Measurements from ENCODE around the gene TET2.

TET2 gene

GRCh38 chr4:105232374-105232773, 85.7 kb downstream of the TET2 start:
- DNase-seq (ENCODE audit: low read depth in 1 of 2, low spot score in 1 of 2): no peak

DNA sequence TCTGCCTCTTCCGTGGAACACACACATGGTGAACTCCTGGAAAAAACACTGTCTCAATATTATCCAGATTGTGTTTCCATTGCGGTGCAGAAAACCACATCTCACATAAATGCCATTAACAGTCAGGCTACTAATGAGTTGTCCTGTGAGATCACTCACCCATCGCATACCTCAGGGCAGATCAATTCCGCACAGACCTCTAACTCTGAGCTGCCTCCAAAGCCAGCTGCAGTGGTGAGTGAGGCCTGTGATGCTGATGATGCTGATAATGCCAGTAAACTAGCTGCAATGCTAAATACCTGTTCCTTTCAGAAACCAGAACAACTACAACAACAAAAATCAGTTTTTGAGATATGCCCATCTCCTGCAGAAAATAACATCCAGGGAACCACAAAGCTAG, 87.9 kb downstream of the TET2 start:
- DNase-seq (ENCODE audit: low read depth in 1 of 2, low spot score in 1 of 2): no peak

DNA sequence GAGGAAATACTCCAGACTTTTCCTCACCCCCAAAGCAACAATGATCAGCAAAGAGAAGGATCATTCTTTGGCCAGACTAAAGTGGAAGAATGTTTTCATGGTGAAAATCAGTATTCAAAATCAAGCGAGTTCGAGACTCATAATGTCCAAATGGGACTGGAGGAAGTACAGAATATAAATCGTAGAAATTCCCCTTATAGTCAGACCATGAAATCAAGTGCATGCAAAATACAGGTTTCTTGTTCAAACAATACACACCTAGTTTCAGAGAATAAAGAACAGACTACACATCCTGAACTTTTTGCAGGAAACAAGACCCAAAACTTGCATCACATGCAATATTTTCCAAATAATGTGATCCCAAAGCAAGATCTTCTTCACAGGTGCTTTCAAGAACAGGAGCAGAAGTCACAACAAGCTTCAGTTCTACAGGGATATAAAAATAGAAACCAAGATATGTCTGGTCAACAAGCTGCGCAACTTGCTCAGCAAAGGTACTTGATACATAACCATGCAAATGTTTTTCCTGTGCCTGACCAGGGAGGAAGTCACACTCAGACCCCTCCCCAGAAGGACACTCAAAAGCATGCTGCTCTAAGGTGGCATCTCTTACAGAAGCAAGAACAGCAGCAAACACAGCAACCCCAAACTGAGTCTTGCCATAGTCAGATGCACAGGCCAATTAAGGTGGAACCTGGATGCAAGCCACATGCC, 89.7 kb downstream of the TET2 start:
- DNase-seq (ENCODE audit: low read depth in 1 of 2, low spot score in 1 of 2): no peak

- DNase-seq (ENCODE audit: low read depth in 1 of 2, low spot score in 1 of 2): no peak
Measured at GRCh38 chr4:105236916-105237311, 90.2 kb downstream of the TET2 start.

- DNase-seq (ENCODE audit: low read depth in 1 of 2, low spot score in 1 of 2): no peak
Measured at GRCh38 chr4:105240037-105240436, 93.4 kb downstream of the TET2 start.

GRCh38 chr4:105241451-105241850, 94.8 kb downstream of the TET2 start:
- DNase-seq (ENCODE audit: low read depth in 1 of 2, low spot score in 1 of 2): no peak

DNA sequence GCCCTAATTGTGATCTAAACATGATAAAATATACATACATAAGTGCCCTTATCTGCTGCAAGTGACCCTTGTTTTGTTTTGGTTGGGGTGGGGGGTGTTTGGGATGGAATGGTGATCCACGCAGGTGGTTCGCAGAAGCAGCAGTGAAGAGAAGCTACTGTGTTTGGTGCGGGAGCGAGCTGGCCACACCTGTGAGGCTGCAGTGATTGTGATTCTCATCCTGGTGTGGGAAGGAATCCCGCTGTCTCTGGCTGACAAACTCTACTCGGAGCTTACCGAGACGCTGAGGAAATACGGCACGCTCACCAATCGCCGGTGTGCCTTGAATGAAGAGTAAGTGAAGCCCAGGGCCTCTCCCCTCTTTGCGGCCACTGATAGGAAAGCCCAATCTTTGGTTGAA, 96.8 kb downstream of the TET2 start:
- no peak for DNase-seq (ENCODE audit: low read depth in 1 of 2, low spot score in 1 of 2)

DNA sequence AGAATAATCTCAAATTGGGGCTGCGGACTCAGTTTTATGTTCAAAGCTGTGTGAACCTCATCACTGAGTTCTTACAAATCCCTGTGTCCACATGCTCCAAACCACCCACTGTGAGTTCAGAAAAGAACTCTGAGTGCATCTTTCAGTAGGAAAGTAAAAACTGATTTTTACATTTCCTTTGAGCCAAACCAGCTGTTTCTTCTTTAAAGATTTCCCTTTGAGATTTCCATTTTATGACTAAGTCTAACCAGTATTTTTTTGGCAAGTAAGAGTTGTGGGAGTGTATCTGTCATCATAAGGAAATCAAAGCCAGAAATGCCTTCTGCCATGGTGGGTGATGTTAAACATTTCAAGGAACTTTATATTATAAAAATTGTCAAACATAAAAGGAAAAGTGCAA, 100.0 kb downstream of the TET2 start:
- no peak for DNase-seq (ENCODE audit: low read depth in 1 of 2, low spot score in 1 of 2)

- no peak for DNase-seq (ENCODE audit: low read depth in 1 of 2, low spot score in 1 of 2)
Measured at GRCh38 chr4:105248613-105249012, 101.9 kb downstream of the TET2 start.

DNA sequence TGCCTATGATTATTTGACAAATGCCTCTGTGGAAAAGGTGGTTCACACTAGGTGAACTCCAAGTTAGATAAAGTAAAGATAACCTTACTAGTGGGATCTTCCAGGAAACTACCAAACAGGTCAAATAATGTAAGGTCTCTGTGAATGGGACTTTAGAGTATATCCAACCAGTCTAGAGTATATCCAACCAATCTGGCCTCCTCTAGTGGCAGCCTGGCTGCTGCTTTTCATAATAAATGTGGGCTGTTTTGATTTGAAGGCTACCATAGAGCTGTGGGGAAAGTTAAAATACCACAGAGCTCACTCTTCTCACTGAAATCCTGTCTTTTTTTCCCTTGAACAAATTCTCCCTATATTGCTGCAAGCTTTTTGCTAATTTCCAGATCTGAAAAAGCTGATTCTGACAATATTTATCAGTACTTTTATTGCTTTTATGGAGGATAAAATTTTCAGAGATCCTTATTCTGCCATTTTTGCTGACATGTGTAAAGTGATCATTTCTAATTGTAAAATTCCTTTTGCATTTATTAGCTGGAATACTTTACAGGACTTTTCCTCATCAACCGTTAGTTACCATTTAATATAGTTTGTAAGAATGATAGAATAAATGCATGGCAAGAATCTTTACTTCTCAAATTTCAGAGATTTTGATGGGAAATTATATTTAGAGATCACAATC, 111.3 kb downstream of the TET2 start:
- DNase-seq (ENCODE audit: low read depth in 1 of 2, low spot score in 1 of 2): no peak

DNA sequence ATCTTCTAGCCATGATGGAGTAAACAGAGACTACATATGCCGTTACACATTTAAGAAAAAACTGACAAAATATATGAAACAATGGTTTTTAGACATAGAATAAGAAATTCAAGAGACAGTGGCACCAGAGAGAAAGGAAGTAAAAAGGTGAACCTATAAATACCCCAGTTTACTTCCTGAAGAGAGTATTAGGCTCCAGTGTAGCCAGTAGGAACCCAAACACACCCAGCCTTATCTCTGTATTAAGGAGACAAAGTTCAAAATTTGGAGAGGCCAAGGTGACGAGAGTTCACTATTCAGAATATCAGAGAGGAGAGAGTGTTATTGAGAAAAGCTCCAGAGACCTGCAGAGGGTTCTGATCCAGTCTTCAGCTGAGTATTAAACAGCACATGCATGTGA, 119.0 kb downstream of the TET2 start:
- no peak for DNase-seq (ENCODE audit: low read depth in 1 of 2, low spot score in 1 of 2)

GRCh38 chr4:105267280-105267679, 120.6 kb downstream of the TET2 start:
- DNase-seq (ENCODE audit: low read depth in 1 of 2, low spot score in 1 of 2): no peak

DNA sequence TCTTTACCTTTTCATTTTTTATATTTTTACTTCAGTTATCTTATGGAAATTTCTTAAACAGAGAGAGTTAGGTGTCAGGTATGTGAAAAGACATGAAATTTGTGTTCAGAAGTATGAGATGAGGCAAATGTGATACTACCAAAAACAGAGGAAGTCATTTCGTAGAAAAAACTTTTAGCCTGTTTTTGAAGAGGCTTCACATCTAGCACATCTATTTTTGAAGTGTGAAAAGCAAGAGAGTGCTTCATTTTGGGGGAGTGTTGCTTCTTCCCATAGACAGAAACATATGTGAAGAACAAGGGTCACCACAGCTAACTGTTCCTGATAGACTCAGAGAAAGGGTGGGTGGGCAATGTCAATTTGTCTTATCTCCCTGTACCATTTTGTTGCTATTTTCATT, 125.3 kb downstream of the TET2 start:
- no peak for DNase-seq (ENCODE audit: low read depth in 1 of 2, low spot score in 1 of 2)

GRCh38 chr4:105273230-105273629, 126.6 kb downstream of the TET2 start:
- no peak for DNase-seq (ENCODE audit: low read depth in 1 of 2, low spot score in 1 of 2)

DNA sequence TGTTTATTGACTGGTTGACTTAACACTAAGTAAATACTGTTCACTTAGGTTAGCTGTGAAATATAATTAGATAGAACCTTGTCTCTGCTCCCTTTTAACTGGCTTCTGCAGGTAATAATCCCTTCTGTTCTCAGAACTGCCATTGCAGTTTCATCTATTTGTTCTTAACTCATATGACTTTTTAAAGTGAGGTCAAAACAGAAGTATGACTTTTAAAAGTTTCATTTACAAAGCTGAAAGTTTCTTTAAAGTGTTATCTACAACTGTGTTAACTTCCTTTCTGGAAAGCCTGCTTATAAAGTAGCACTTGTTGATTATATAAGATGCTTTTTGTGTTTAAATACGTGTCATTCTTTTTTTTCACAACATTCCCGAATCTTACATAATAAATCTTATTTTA, 127.4 kb downstream of the TET2 start:
- no peak for DNase-seq (ENCODE audit: low read depth in 1 of 2, low spot score in 1 of 2)

DNA sequence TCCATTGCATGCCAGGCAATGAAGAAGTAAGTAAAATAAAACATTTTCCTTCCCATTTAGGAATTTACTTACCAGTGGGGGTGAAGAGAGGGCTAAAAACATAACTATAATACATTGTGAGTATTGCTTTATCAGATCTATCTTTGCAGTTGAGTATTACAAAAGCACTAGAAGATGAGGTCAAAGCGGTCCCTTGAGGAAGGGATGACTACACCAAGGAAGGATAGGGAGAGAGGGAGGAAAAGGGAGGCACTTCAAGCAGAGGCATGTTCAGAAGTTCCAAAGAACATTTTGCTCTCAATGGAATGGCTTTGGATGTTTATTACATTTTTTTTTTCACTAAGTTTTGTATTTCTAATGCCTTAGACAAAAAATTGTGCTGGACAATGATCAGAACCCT, 127.8 kb downstream of the TET2 start:
- DNase-seq (ENCODE audit: low read depth in 1 of 2, low spot score in 1 of 2): no peak

DNA sequence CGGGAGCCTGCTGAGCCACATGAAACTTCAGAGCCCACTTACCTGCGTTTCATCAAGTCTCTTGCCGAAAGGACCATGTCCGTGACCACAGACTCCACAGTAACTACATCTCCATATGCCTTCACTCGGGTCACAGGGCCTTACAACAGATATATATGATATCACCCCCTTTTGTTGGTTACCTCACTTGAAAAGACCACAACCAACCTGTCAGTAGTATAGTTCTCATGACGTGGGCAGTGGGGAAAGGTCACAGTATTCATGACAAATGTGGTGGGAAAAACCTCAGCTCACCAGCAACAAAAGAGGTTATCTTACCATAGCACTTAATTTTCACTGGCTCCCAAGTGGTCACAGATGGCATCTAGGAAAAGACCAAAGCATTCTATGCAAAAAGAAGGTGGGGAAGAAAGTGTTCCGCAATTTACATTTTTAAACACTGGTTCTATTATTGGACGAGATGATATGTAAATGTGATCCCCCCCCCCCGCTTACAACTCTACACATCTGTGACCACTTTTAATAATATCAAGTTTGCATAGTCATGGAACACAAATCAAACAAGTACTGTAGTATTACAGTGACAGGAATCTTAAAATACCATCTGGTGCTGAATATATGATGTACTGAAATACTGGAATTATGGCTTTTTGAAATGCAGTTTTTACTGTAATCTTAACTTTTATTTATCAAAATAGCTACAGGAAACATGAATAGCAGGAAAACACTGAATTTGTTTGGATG, 129.9 kb downstream of the TET2 start:
- DNase-seq (ENCODE audit: low read depth in 1 of 2, low spot score in 1 of 2): no peak

- no peak for DNase-seq (ENCODE audit: low read depth in 1 of 2, low spot score in 1 of 2)
Measured at GRCh38 chr4:105277702-105278101, 131.0 kb downstream of the TET2 start.

GRCh38 chr4:105279314-105279713, 132.6 kb downstream of the TET2 start:
- no peak for DNase-seq (ENCODE audit: low read depth in 1 of 2, low spot score in 1 of 2)

DNA sequence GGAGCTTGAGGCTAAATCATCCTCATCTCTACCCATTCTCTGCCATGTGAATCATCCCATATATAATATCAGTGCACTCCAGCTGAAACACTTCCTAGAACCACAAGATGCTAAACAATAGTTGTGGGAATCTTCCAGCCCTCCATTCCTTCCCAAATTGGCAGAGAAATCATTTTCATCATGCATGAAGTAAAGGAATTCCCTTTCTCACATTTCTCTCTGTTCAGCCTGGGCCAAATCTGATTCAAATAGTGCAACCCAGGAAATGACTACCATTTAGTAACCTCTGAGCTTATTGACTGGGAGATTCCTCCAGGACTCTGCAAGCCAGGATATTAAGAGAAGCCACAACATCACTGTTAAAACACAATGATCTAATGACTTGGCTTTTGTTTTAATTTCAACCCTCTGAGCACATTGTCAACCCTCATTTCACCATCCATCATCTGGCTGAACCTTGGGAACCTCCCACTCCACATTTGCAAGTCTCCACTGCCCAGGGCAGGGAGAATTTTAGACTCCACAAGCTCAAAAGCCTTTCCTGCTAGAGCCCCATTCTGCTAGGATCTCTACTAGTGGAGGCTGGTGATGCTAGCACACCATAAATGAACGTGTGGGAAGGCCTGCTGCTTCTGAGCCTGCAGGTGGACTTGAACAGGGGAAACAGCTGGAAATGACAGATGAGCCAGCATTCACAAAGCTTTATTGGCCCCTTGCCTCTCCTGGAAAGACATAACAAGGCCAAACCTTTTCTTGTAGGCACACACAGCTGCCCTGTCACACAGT, 133.9 kb downstream of the TET2 start:
- no peak for DNase-seq (ENCODE audit: low read depth in 1 of 2, low spot score in 1 of 2)

GRCh38 chr4:105281124-105281415, 134.4 kb downstream of the TET2 start:
- DNase-seq (ENCODE audit: low read depth in 1 of 2, low spot score in 1 of 2): no peak

DNA sequence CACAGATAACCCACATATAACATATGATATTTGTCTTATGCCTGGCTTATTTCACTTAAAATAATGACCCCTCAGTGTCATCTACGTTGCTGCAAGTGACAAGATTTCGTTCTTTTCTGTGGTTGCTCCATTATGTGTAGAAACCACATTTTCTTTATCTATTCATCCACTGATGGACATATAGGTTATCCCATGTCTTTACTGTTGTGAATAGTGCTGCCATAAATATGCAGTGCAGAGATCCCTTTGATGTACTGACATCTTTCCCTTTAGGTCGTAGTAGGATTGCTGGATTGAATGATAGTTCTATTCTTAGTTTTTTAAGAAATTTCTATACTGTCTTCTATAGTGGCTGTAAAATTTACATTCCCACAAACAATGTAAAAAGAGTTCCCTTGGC, 135.8 kb downstream of the TET2 start:
- DNase-seq (ENCODE audit: low read depth in 1 of 2, low spot score in 1 of 2): no peak

All from activated T-helper 1 cell treated with anti-CD3 and anti-CD28 coated beads, Interleukin-2, amount 50 U/mL, for 16 hours (primary cell).